Activated T-cell treated with anti-CD3 and anti-CD28 coated beads for 48 hours (primary cell): Measurements from ENCODE around the gene FUT9.

Experiments
- DNase-seq: peaks from one replicate; pipeline ENCODE4 v3.0.0-alpha.2; 2020; ENCODE audit warnings: low read depth

Gene FUT9

GRCh38 chr6:96073555-96073954 is 57.8 kb downstream of the FUT9 start:
- DNase-seq = no peak

- no peak for DNase-seq
Observed at GRCh38 chr6:96074006-96074405, 58.2 kb downstream of the FUT9 start.

GRCh38 chr6:96075826-96076225 is 60.1 kb downstream of the FUT9 start:
- no peak for DNase-seq

GRCh38 chr6:96086745-96087144 is 71.0 kb downstream of the FUT9 start:
- DNase-seq = no peak

- no peak for DNase-seq
Observed at GRCh38 chr6:96089173-96089572, 73.4 kb downstream of the FUT9 start.

GRCh38 chr6:96094077-96094476 is 78.3 kb downstream of the FUT9 start:
- DNase-seq = no peak

GRCh38 chr6:96099069-96099468 is 83.3 kb downstream of the FUT9 start:
- DNase-seq = no peak

- no peak for DNase-seq
Observed at GRCh38 chr6:96101564-96101963, 85.8 kb downstream of the FUT9 start.

GRCh38 chr6:96104910-96105309 is 89.1 kb downstream of the FUT9 start:
- DNase-seq = no peak

GRCh38 chr6:96110878-96111277 is 95.1 kb downstream of the FUT9 start:
- no peak for DNase-seq

GRCh38 chr6:96116674-96117073 is 100.9 kb downstream of the FUT9 start:
- DNase-seq = no peak

GRCh38 chr6:96124778-96125177 is 109.0 kb downstream of the FUT9 start:
- no peak for DNase-seq

- no peak for DNase-seq
Observed at GRCh38 chr6:96138406-96138805, 122.6 kb downstream of the FUT9 start.

- no peak for DNase-seq
Observed at GRCh38 chr6:96142142-96142541, 126.4 kb downstream of the FUT9 start.

- DNase-seq = no peak
Observed at GRCh38 chr6:96150431-96150830, 134.7 kb downstream of the FUT9 start.

GRCh38 chr6:96151707-96152106 is 135.9 kb downstream of the FUT9 start:
- DNase-seq = no peak

GRCh38 chr6:96152114-96152708 is 136.4 kb downstream of the FUT9 start:
- DNase-seq = no peak

- no peak for DNase-seq
Observed at GRCh38 chr6:96153775-96154174, 138.0 kb downstream of the FUT9 start.

- DNase-seq = no peak
Observed at GRCh38 chr6:96156425-96156824, 140.7 kb downstream of the FUT9 start.

GRCh38 chr6:96157018-96157565 is 141.3 kb downstream of the FUT9 start:
- no peak for DNase-seq

GRCh38 chr6:96162711-96163120 is 146.9 kb downstream of the FUT9 start:
- DNase-seq = no peak

- DNase-seq = no peak
Observed at GRCh38 chr6:96164802-96165201, 149.0 kb downstream of the FUT9 start.

- no peak for DNase-seq
Observed at GRCh38 chr6:96171112-96171511, 155.3 kb downstream of the FUT9 start.

GRCh38 chr6:96184798-96185197 is 169.0 kb downstream of the FUT9 start:
- no peak for DNase-seq
